Liver (tissue), 3 donors: Measurements from ENCODE around the gene FADS6.

Experiments used
- ATF3 ChIP-seq: IDR thresholded peaks from 2 replicates; pipeline ENCODE4 v1.6.1; 2016; ENCODE audit warnings: antibody characterized with exemption
- CTCF ChIP-seq: fragments of 150-350 bp; IDR thresholded peaks from 2 replicates; pipeline ENCODE4 v1.5.1; 2017; ENCODE audit warnings: improper control_type of control experiment, low read depth, low read length; ENCODE audit not compliant: missing input control
- MAX ChIP-seq: IDR thresholded peaks from 2 replicates; pipeline ENCODE4 v1.6.1; 2016; ENCODE audit warnings: antibody characterized with exemption
- SP1 ChIP-seq: IDR thresholded peaks from 2 replicates; pipeline ENCODE4 v1.6.1; 2018; ENCODE audit warnings: antibody characterized with exemption, mild to moderate bottlenecking
- ZBTB33 ChIP-seq: IDR thresholded peaks from 2 replicates; pipeline ENCODE4 v1.6.1; 2016; ENCODE audit warnings: antibody characterized with exemption
- donor health status: healthy.
- donor health status: healthy.

- TF ChIP-seq SP1 (no peak), CTCF (no peak), ATF3 (no peak), ZBTB33 (no peak), MAX (no peak)
These were observed 13.6 kb upstream of the FADS6 start for GRCh38 chr17:74907012-74907411.
